Upper lobe of left lung (tissue), 4 donors: ENCODE measurements around the gene PAH.

Experiments
- CTCF ChIP-seq, 6 experiments: fragments of 450-650 bp in 4 of 6; fragments of 200-600 bp in 2 of 6; sonication (generic) in 2 of 6; IDR thresholded peaks; one replicate each; pipeline ENCODE4 v1.5.1; 2016 to 2019; ENCODE audit warnings: antibody characterized with exemption in 6 of 6
- EP300 ChIP-seq, 4 donors: sonication (generic); formaldehyde crosslinking; IDR thresholded peaks; one replicate each; pipeline ENCODE4 v1.5.1; 2017; ENCODE audit warnings: antibody characterized with exemption in 4 of 4, control low read depth in 2 of 4
- POLR2A ChIP-seq, 4 donors: fragments of 450-650 bp; IDR thresholded peaks; one replicate each; pipeline ENCODE4 v1.5.1; 2016 to 2017; ENCODE audit warnings: antibody characterized with exemption in 4 of 4, mild to moderate bottlenecking in 2 of 4

GRCh38 chr12:102800565-102800964 is 116.5 kb downstream of the PAH start:
- no peak for TF ChIP-seq POLR2A (IDR thresholded peaks at IDR 0.05)
- TF ChIP-seq CTCF (IDR thresholded peaks at IDR 0.05), result no peak
- TF ChIP-seq EP300 (IDR thresholded peaks at IDR 0.05), result no peak
